Breast epithelium (tissue), 4 donors: ENCODE measurements around the gene OR10H2. TPM values are rescaled to one million over a fixed set of nuclear protein-coding genes. Genes with fewer than 3 reads are reported as not detected.

ENCODE experiments used
- DNase-seq, 2 donors: peaks; one replicate each; pipeline ENCODE4 v3.0.0-alpha.2; 2019; ENCODE audit warnings: low spot score in 2 of 2
- H3K27ac ChIP-seq, 2 donors: fragments of 200-600 bp; sonication (generic) in 1 of 2; one replicate each; pipeline ENCODE4 v1.5.1; 2016 to 2019; ENCODE audit warnings: mild to moderate bottlenecking in 1 of 2
- H3K27me3 ChIP-seq, 2 donors: fragments of 200-600 bp; sonication (generic) in 1 of 2; one replicate each; pipeline versions ENCODE4 v1.5.1 to v1.6.0; 2017 to 2019; ENCODE audit warnings: control low read depth in 1 of 2, mild to moderate bottlenecking in 1 of 2
- H3K36me3 ChIP-seq: fragments of 200-600 bp; one replicate; pipeline ENCODE4 v1.5.1; 2019
- H3K4me1 ChIP-seq, 2 donors: fragments of 200-600 bp; sonication (generic); one replicate each; pipeline ENCODE4 v1.5.1; 2016 to 2019; ENCODE audit warnings: control low read depth in 1 of 2
- H3K4me3 ChIP-seq, 3 donors: fragments of 200-600 bp; sonication (generic); 1 replicate in 2 of 3; 2 replicates in 1 of 3; pipeline ENCODE4 v1.5.1; 2016 to 2019; ENCODE audit warnings: mild to moderate bottlenecking in 3 of 3, moderate library complexity in 2 of 3
- H3K9me3 ChIP-seq, 2 donors: fragments of 200-600 bp; sonication (generic) in 1 of 2; one replicate each; pipeline ENCODE4 v1.5.1; 2016 to 2019; ENCODE audit warnings: control low read depth in 1 of 2
- POLR2A ChIP-seq: fragments of 450-650 bp; IDR thresholded peaks from one replicate; pipeline ENCODE4 v1.6.1; 2016; ENCODE audit warnings: antibody characterized with exemption, mild to moderate bottlenecking, moderate library complexity
- POLR2AphosphoS5 ChIP-seq, 3 donors: sonication (generic); formaldehyde crosslinking; IDR thresholded peaks; one replicate each; pipeline ENCODE4 v1.6.1; 2017; ENCODE audit warnings: antibody characterized with exemption in 3 of 3
- intact Hi-C: fragments of 100-400 bp; cut with DNase I; formaldehyde crosslinking; loops from one replicate; pipeline ENCODE4 v1.15.1; 2023; ENCODE audit warnings: low total_unique reads
- total RNA-seq, 3 donors: library from RNA; depleted of rRNA; stranded (reverse); fragments of >200 nt; gene quantifications; one replicate each; pipeline ENCODE4 v1.1.0, GENCODE V29; 2016
- TF ChIP-seq, protein P1 (sequence below), 3 donors: fragments of 450-650 bp; IDR thresholded peaks; one replicate each; pipeline ENCODE4 v1.5.1; 2016 to 2017; ENCODE audit warnings: antibody characterized with exemption in 3 of 3, mild to moderate bottlenecking in 3 of 3, moderate library complexity in 3 of 3

OR10H2 gene
- total RNA-seq, 3 donors from 2014 or later, result not detected

DNA sequence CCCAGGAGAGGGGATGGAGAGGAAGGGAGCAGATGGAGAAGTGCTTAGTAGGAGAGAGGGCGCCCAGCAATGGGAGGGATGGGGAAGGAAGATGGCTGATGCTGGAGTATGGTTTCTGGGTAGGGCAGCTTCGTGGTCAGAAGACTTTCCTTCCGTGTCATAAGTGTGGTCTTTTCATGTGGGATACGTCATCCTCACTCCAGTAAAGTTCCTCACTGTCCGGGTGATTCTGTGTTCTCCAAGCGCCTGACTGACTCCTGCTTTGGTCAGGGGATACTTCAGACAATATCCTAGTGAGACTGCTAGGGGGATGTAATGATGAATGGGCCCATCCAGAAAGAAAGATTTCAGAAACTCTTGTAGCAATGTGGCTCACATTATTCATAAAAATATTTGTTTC lies 6.1 kb downstream of the OR10H2 start:
- DNase-seq, result no peak
- TF ChIP-seq POLR2A, result no peak
- TF ChIP-seq, protein P1, sequence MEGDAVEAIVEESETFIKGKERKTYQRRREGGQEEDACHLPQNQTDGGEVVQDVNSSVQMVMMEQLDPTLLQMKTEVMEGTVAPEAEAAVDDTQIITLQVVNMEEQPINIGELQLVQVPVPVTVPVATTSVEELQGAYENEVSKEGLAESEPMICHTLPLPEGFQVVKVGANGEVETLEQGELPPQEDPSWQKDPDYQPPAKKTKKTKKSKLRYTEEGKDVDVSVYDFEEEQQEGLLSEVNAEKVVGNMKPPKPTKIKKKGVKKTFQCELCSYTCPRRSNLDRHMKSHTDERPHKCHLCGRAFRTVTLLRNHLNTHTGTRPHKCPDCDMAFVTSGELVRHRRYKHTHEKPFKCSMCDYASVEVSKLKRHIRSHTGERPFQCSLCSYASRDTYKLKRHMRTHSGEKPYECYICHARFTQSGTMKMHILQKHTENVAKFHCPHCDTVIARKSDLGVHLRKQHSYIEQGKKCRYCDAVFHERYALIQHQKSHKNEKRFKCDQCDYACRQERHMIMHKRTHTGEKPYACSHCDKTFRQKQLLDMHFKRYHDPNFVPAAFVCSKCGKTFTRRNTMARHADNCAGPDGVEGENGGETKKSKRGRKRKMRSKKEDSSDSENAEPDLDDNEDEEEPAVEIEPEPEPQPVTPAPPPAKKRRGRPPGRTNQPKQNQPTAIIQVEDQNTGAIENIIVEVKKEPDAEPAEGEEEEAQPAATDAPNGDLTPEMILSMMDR (IDR thresholded peaks at IDR 0.05), result no peak
- TF ChIP-seq POLR2AphosphoS5 (IDR thresholded peaks at IDR 0.05), result no peak
- Histone ChIP-seq H3K27ac (no peak overlapping the region), H3K36me3 (no peaks in the 10 kb centered on the region), H3K9me3 (no peaks in the 10 kb centered on the region), H3K4me3 (no peak overlapping the region), H3K4me1 (no peaks in the 10 kb centered on the region), H3K27me3 (no peaks in the 10 kb centered on the region)
- intact Hi-C loops, result no loop called here

DNA sequence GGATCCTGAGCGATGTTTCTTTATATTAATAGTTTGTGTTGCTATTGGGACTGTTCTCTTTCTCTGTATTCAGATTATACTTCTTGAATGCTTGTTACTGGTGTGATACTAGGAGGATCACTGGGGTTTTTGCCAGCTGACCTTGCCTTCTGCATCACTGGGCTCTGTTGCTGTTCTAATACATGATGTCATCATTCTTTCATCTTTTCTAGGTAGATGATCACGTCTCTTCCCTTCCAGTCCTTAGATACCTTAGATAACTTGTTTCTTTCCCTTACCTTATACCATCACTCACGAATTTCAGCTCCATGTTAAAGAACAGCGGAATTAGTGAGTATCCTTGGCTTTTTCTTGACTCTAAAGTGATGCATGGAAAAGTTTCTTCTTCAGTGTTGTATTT lies 9.9 kb downstream of the OR10H2 start, which contains the start of gene OR10H3:
Gene OR10H3 (plus strand): TSS at position 264 of the 400 bp plus-strand sequence. CDS start 3,408 bp downstream, outside the sequence.
- Histone ChIP-seq H3K36me3 (no peaks in the 10 kb centered on the region), H3K4me1 (no peaks in the 10 kb centered on the region), H3K27me3 (no peaks in the 10 kb centered on the region), H3K4me3 (no peak within 1 kb of the TSS), H3K27ac (no peak within 1 kb of the TSS), H3K9me3 (peaks cover 14 to 22% of the 10 kb centered on the region in 2 donors)
- intact Hi-C loops, result no loop called here
- TF ChIP-seq POLR2A, result no peak
- TF ChIP-seq, protein P1 (IDR thresholded peaks at IDR 0.05), result no peak
- TF ChIP-seq POLR2AphosphoS5 (IDR thresholded peaks at IDR 0.05), result no peak
- DNase-seq, result no peak

DNA sequence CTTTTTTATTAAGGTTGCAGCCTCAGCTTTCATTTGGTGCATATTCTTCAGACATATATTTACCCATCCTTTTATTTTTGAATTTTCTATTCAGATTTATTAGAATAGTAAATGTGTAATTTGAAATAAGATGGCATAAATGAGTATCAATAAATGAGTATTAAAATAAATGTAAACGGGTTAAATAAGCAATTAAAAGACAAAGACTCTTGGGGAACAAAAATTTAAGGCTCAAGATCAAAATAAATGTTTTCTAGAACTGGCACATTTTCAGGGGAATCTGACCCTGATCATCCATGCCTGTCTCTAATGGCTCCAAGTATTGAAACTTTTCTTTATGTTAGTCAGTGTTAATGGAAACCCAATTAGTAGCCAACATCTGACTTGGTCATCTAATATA lies 13.0 kb downstream of the OR10H2 start:
- no peak overlapping the region for H3K27ac ChIP-seq
- H3K36me3 ChIP-seq, result no peaks in the 10 kb centered on the region
- no peak for DNase-seq
- peaks cover 14 to 22% of the 10 kb centered on the region in 2 donors for H3K9me3 ChIP-seq
- no peaks in the 10 kb centered on the region for H3K4me1 ChIP-seq
- H3K4me3 ChIP-seq, result no peak overlapping the region
- intact Hi-C loops, result no loop called here
- no peak for TF ChIP-seq POLR2A
- TF ChIP-seq, protein P1 (IDR thresholded peaks at IDR 0.05), result no peak
- TF ChIP-seq POLR2AphosphoS5 (IDR thresholded peaks at IDR 0.05), result no peak
- H3K27me3 ChIP-seq, result no peaks in the 10 kb centered on the region

DNA sequence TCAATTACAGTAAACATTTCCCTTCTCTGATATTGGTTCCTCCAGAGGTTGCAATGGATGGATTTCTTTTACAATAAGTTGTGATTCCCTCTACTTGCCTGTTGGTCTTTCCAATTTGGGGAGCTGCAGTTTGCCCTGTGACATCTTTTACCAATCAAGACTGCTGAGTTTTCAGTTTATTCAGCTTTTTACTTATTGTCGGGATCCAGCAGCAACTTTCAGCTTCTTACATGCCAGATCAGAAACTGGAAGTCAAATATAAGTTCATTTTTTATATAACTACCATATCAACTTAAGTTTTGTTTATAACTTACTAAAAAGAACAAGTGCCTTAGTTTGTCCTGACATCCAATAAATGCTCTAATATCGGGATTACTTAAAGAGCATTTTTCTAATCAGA lies 20.4 kb downstream of the OR10H2 start:
- H3K4me1 ChIP-seq, result no peaks in the 10 kb centered on the region
- H3K4me3 ChIP-seq, result no peak overlapping the region
- no peak overlapping the region for H3K27ac ChIP-seq
- intact Hi-C loops, result no loop called here
- H3K36me3 ChIP-seq, result no peaks in the 10 kb centered on the region
- H3K27me3 ChIP-seq, result peaks cover 0 to 12% of the 10 kb centered on the region in 2 donors
- no peak for DNase-seq
- TF ChIP-seq POLR2A, result no peak
- TF ChIP-seq, protein P1 (IDR thresholded peaks at IDR 0.05), result no peak
- TF ChIP-seq POLR2AphosphoS5 (IDR thresholded peaks at IDR 0.05), result no peak
- H3K9me3 ChIP-seq, result no peaks in the 10 kb centered on the region

DNA sequence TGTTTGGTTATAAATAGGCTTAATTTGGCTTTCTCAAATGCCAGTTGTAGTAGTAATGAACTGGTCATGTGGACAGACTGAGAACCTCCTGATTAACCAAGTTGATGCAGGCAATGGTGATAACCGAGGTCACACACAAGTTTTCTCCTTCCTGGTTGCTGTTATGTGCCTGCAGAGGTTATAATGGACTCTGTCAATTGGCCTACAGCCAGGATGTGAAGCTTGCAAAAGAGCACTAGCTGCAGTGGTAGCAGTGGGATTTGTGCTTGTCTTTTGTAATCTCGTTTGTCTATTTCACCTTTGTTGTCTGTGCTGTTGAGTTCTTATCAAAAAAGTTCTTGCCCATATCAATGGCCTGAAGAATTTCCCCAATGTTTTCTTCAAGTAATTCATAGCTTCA lies 30.6 kb downstream of the OR10H2 start:
- no peaks in the 10 kb centered on the region for H3K9me3 ChIP-seq
- no peak for TF ChIP-seq POLR2AphosphoS5 (IDR thresholded peaks at IDR 0.05)
- TF ChIP-seq, protein P1 (IDR thresholded peaks at IDR 0.05), result no peak
- TF ChIP-seq POLR2A, result no peak
- no peaks in the 10 kb centered on the region for H3K4me1 ChIP-seq
- no peak overlapping the region for H3K27ac ChIP-seq
- no peaks in the 10 kb centered on the region for H3K36me3 ChIP-seq
- no peaks in the 10 kb centered on the region for H3K27me3 ChIP-seq
- intact Hi-C loops, result no loop called here
- no peak overlapping the region for H3K4me3 ChIP-seq
- no peak for DNase-seq
